Endothelial cell of umbilical vein (primary cell): Measurements from ENCODE around the gene TOB1. TPM values are rescaled to one million over a fixed set of nuclear protein-coding genes. Genes with fewer than 3 reads are reported as not detected.
A peak's percentile ranks its signal among the peaks of the same experiment; 100 is the strongest.

Experiments
- Bru-seq: library from RNA; stranded (reverse); fragments of 400-500 nt; gene quantifications from one replicate; lab custom pipeline; 2021; lab: Mats Ljungman, UMichigan
- BruChase-seq, 2 experiments: library from RNA; stranded (reverse); fragments of 400-500 nt; gene quantifications; one replicate each; lab custom pipeline; 2021; lab: Mats Ljungman, UMichigan
- BruUV-seq: library from RNA; stranded (reverse); fragments of 400-500 nt; replicated peaks from 2 replicates; lab custom pipeline; 2021; lab: Mats Ljungman, UMichigan
- CTCF ChIA-PET: fragments of 300-600, 350-600 bp; sonication (Branson Sonifier 250); formaldehyde crosslinking; loops from one replicate; lab custom pipeline; 2021; ENCODE audit warnings: antibody characterized with exemption, inconsistent platforms; lab: Charles Lee
- POLR2A ChIA-PET: fragments of 300-600, 350-600 bp; sonication (Branson Sonifier 250); formaldehyde crosslinking; loops from one replicate; lab custom pipeline; 2021; ENCODE audit warnings: antibody characterized with exemption, inconsistent platforms; lab: Charles Lee
- DNase-seq: peaks from one replicate; pipeline ENCODE4 v3.0.0-alpha.2; 2011; ENCODE audit warnings: low read depth, low spot score
- FAIRE-seq: peaks from 2 replicates; lab custom pipeline; 2011; peaks lifted over from hg19 to GRCh38; lab: Jason Lieb, UNC
- H2AFZ ChIP-seq: 2 replicates; pipeline ENCODE4 v1.6.0; 2012; ENCODE audit warnings: low read depth, low read length, control low read depth, inconsistent platforms
- H3K27ac ChIP-seq: 2 replicates; pipeline ENCODE4 v1.5.1; 2011; ENCODE audit warnings: low read depth, mild to moderate bottlenecking, control low read depth, low read length, moderate library complexity; ENCODE audit not compliant: insufficient read depth
- H3K27me3 ChIP-seq, 2 experiments: 2 replicates each; pipeline versions ENCODE4 v1.6.0 to v1.6.1; 2011; ENCODE audit warnings: low read length in 2 of 2, mixed read lengths in 1 of 2; ENCODE audit not compliant: control insufficient read depth in 2 of 2, insufficient read depth in 2 of 2
- H3K36me3 ChIP-seq, 2 experiments: 2 replicates in 1 of 2; 3 replicates in 1 of 2; pipeline ENCODE4 v1.5.1; 2011; ENCODE audit warnings: low read length in 2 of 2, mild to moderate bottlenecking in 1 of 2, moderate library complexity in 1 of 2; ENCODE audit not compliant: control insufficient read depth in 2 of 2, insufficient read depth in 2 of 2; ENCODE audit errors: extremely low read depth in 1 of 2
- H3K4me1 ChIP-seq: 3 replicates; pipeline ENCODE4 v1.5.1; 2011; ENCODE audit warnings: mild to moderate bottlenecking, low read length; ENCODE audit not compliant: control insufficient read depth, insufficient read depth; ENCODE audit errors: extremely low read depth
- H3K4me2 ChIP-seq: 2 replicates; pipeline ENCODE4 v1.6.1; 2011; ENCODE audit warnings: low read length, control low read depth, mixed read lengths; ENCODE audit not compliant: insufficient read depth
- H3K4me3 ChIP-seq, 3 experiments: fragments of 200-600 bp in 1 of 3; sonication (generic), shearing (Covaris generic) in 1 of 3; replicated peaks in 1 of 3; 2 replicates each; pipeline ENCODE4 v1.5.1; 2011 to 2016; ENCODE audit warnings: control low read depth in 3 of 3, low read length in 3 of 3, mild to moderate bottlenecking in 2 of 3, inconsistent platforms in 1 of 3, low read depth in 1 of 3, moderate library complexity in 1 of 3; ENCODE audit not compliant: insufficient read depth in 1 of 3
- H3K79me2 ChIP-seq: 2 replicates; pipeline ENCODE4 v1.6.0; 2012; ENCODE audit warnings: low read length, inconsistent platforms; ENCODE audit not compliant: control insufficient read depth, insufficient read depth
- H3K9ac ChIP-seq: replicated peaks from 2 replicates; pipeline ENCODE3; 2011; ENCODE audit warnings: low read length, control low read depth; ENCODE audit not compliant: insufficient read depth; ENCODE audit errors: extremely low read depth
- H3K9me1 ChIP-seq: replicated peaks from 3 replicates; pipeline ENCODE4 v1.6.0; 2011; ENCODE audit warnings: mild to moderate bottlenecking, low read length; ENCODE audit not compliant: control insufficient read depth, insufficient read depth; ENCODE audit errors: extremely low read depth
- H3K9me3 ChIP-seq: replicated peaks from 2 replicates; pipeline ENCODE4 v1.5.1; 2012; ENCODE audit warnings: low read length, inconsistent platforms; ENCODE audit not compliant: control insufficient read depth, insufficient read depth
- H4K20me1 ChIP-seq: replicated peaks from 2 replicates; pipeline ENCODE3; 2011; ENCODE audit warnings: mild to moderate bottlenecking, low read length; ENCODE audit not compliant: control insufficient read depth, insufficient read depth; ENCODE audit errors: extremely low read depth
- EZH2 ChIP-seq: IDR thresholded peaks from 2 replicates; pipeline ENCODE4 v1.6.1; 2012; ENCODE audit warnings: borderline replicate concordance, low read depth, mild to moderate bottlenecking, moderate library complexity, low read length, inconsistent platforms; ENCODE audit not compliant: severe bottlenecking
- FOS ChIP-seq: IDR thresholded peaks from 2 replicates; pipeline ENCODE4 v1.6.1; 2011; ENCODE audit warnings: mild to moderate bottlenecking, low read length, moderate library complexity, borderline replicate concordance; ENCODE audit not compliant: insufficient read depth
- GATA2 ChIP-seq: IDR thresholded peaks from 2 replicates; pipeline ENCODE4 v1.7.0; 2011; ENCODE audit warnings: low read depth, mild to moderate bottlenecking, moderate library complexity, mixed read lengths, low read length; ENCODE audit not compliant: insufficient read length, insufficient read depth
- JUN ChIP-seq: IDR thresholded peaks from 2 replicates; pipeline ENCODE4 v1.6.1; 2011; ENCODE audit warnings: borderline replicate concordance, low read depth; ENCODE audit not compliant: insufficient read length, insufficient read depth
- MYC ChIP-seq: IDR thresholded peaks from one replicate; pipeline ENCODE4 v1.6.1; 2011; ENCODE audit warnings: mild to moderate bottlenecking, low read depth, low read length
- POLR2A ChIP-seq: IDR thresholded peaks from 2 replicates; pipeline ENCODE4 v1.6.1; 2012; ENCODE audit warnings: low read depth, mild to moderate bottlenecking, control low read depth, low read length
- POLR2AphosphoS5 ChIP-seq: IDR thresholded peaks from 2 replicates; pipeline ENCODE4 v1.6.1; 2012; ENCODE audit warnings: low read depth, mild to moderate bottlenecking, control low read depth, low read length, moderate library complexity; ENCODE audit not compliant: insufficient read depth
- dilution Hi-C: fragments of 300-500 bp; cut with MboI; formaldehyde crosslinking; loops from one replicate; pipeline ENCODE4 v1.15.0; 2019; ENCODE audit warnings: low sequenced_read_pairs; ENCODE audit not compliant: extremely low pct_ligation_motif_present
- intact Hi-C: fragments of 100-400 bp; cut with micrococcal nuclease; formaldehyde crosslinking; loops from one replicate; pipeline ENCODE4 v1.10.0; 2022
- long read RNA-seq: library from polyadenylated mRNA; stranded (forward); transcript quantifications from one replicate; pipeline ENCODE4 v2.0.0, GENCODE V29; 2021
- polyA minus RNA-seq, 3 experiments: library from RNA; depleted of rRNA, polyadenylated mRNA; stranded (reverse); fragments of >200 nt; gene quantifications; 1 replicate in 1 of 3; 2 replicates in 2 of 3; pipeline ENCODE4 v1.2.3, GENCODE V29; 2011
- polyA plus RNA-seq, 4 experiments: library from polyadenylated mRNA; depleted of rRNA in 3 of 4; stranded (reverse) in 3 of 4; unstranded in 1 of 4; fragments of >200 nt; gene quantifications; 2 replicates each; pipeline versions ENCODE4 v1.2.1 to v1.2.3, GENCODE V29; 2011 to 2012; ENCODE audit warnings: missing spikeins in 1 of 4
- total RNA-seq: library from RNA; stranded (reverse); gene quantifications from 2 replicates; pipeline ENCODE4 v1.2.3, GENCODE V29; 2021
- TF ChIP-seq, protein P1 (sequence below): IDR thresholded peaks from 2 replicates; pipeline ENCODE4 v1.6.1; 2011; ENCODE audit not compliant: insufficient read depth, insufficient read length

The TOB1 gene
- total RNA-seq = 12.9 and 13.0 TPM in 2 replicates
- polyA plus RNA-seq = 3.3 and 4.2 TPM in 2 replicates
- 3.3 and 3.6 TPM in 2 replicates for polyA plus RNA-seq (2011; cell fraction: cytosol; rRNA removed)
- polyA plus RNA-seq (2011; cell fraction: nucleus; rRNA removed) = 2.3 and 2.6 TPM in 2 replicates
- 10.7 and 13.5 TPM in 2 replicates for polyA plus RNA-seq (2012)
- 5.9 and 6.1 TPM in 2 replicates for polyA minus RNA-seq
- 103 TPM for polyA minus RNA-seq (2011; cell fraction: cytosol; rRNA and poly(A)+ RNA removed)
- polyA minus RNA-seq (2011; cell fraction: nucleus; rRNA and poly(A)+ RNA removed) = 3.0 and 9.5 TPM in 2 replicates
- percentile 66 among the genes with signal in this experiment for Bru-seq, nascent RNA
- percentile 66 among the genes with signal in this experiment for BruChase-seq, experiment 1, labeled RNA remaining after a 6-hour chase
- percentile 89 among the genes with signal in this experiment for BruChase-seq, experiment 2, labeled RNA remaining after a 2-hour chase
- long read RNA-seq, transcript TOB1-202 (2 exons, 2,229 nt) = major isoform, 11 of 13 reads
- long read RNA-seq, partial matches to known transcripts = 0 of 13 reads
- long read RNA-seq, other reads (novel, unspliced or antisense) = 2 of 13 reads

DNA sequence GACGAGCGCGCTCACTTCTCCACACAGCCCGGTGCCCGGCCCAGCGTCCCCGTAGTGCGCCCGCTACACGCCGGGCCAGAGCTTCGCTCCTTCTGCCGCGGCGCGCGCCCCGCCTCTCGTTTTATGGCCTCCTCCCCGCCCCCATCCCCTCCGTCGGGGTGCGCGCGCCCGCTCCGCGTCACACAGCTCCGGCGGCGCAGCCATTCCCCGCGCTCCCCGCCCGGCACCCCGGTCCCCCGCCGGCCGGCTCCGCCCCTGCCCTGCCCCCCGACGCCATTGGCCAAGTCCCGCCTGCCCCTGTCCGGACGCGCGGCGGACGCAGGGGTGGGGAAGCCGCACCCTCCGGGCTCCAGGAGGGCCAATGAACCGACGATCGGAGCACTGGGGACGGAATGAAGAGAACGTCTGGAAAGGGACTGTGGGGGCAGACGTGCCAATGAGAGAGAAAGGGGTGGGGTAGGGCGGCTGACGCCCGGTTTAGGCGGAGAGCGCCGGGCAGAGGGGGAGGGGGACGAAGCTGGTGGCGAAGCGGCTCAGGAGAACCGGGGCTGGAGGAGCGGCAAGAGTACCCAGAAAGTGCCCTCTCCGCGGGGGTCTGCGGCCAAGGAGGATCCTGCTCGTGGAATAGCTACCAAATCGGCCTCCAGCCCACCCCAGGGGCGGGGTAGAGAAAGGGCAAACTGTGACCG lies at the start of gene TOB1:
TOB1 (minus strand) TSS at position 94 of the 689 bp plus-strand sequence. CDS start 2,337 bp downstream, outside the sequence.
- peak within 1 kb of the TSS; percentile 77 for H2AFZ ChIP-seq
- peak within 1 kb of the TSS; percentile 96 for H3K4me2 ChIP-seq
- POLR2A ChIA-PET = interaction anchor here (0.6 to 2.9 kb wide), 34 partner anchors 9 to 369 kb away, joined by 3 to 67 read pairs (median 4); partner anchors contain the start of genes NME1, NME2 and SPAG9
- H3K9ac ChIP-seq = peak within 1 kb of the TSS; percentile 73
- no peaks in the 10 kb centered on the region for H3K9me3 ChIP-seq
- peaks cover 11% of the 10 kb centered on the region for H3K4me1 ChIP-seq
- peaks cover 0 to under 1% of the 10 kb centered on the region in 2 experiments for H3K27me3 ChIP-seq
- no TSS peak for BruUV-seq
- FAIRE-seq (peak; percentile 83), DNase-seq (peak; percentile 98)
- intact Hi-C loops = loop anchor here (1.0 to 5.0 kb wide), 7 partner anchors 52 to 396 kb away; partner anchors contain the start of genes MBTD1, NME1, SPAG9 and UTP18
- H4K20me1 ChIP-seq = no peaks in the 10 kb centered on the region
- dilution Hi-C loops = no loop called here
- peak within 1 kb of the TSS; percentile 48 to 82 (median 63) for H3K4me3 ChIP-seq
- peak within 1 kb of the TSS; percentile 38 for H3K27ac ChIP-seq
- H3K9me1 ChIP-seq = no peaks in the 10 kb centered on the region
- CTCF ChIA-PET = interaction anchor here (1.0 to 8.0 kb wide), 8 partner anchors 15 to 287 kb away, joined by 3 to 149 read pairs (median 4); partner anchors contain the start of gene NME1
- TF ChIP-seq EZH2 = no peak
- TF ChIP-seq MYC = no peak
- no peak for TF ChIP-seq JUN
- peak; percentile 99 for TF ChIP-seq POLR2A
- TF ChIP-seq FOS = no peak
- peak; percentile 100 for TF ChIP-seq POLR2AphosphoS5
- TF ChIP-seq GATA2 = no peak
- TF ChIP-seq, protein P1, sequence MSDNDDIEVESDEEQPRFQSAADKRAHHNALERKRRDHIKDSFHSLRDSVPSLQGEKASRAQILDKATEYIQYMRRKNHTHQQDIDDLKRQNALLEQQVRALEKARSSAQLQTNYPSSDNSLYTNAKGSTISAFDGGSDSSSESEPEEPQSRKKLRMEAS = no peak
- H3K79me2 ChIP-seq = peaks cover 4% of the 10 kb centered on the region
- H3K36me3 ChIP-seq = peaks cover 2 to 5% of the 10 kb centered on the region in 2 experiments
